HEK293 (cell line): ENCODE measurements around the gene MAP4K2.
A peak's percentile ranks its signal among the peaks of the same experiment; 100 is the strongest.

ENCODE experiments used
- CTCF ChIA-PET: fragments of 350-600 bp; formaldehyde crosslinking; extraction: SDS; loops from one replicate; lab custom pipeline; 2021; ENCODE audit warnings: antibody characterized with exemption; lab: Yijun Ruan, JAX
- POLR2A ChIA-PET: fragments of 300-600 bp; formaldehyde crosslinking; extraction: SDS; loops from one replicate; lab custom pipeline; 2020; ENCODE audit warnings: antibody characterized with exemption, inconsistent platforms; lab: Yijun Ruan, JAX
- H3K27ac ChIP-seq: fragments of 200-500 bp; sonication (Bioruptor generic); 2 replicates; pipeline ENCODE4 v1.5.1; 2014; ENCODE audit warnings: low read depth, low read length, control low read depth, inconsistent platforms; ENCODE audit errors: extremely low read depth
- H3K36me3 ChIP-seq, 2 experiments: fragments of 200-500 bp in 1 of 2; sonication (Bioruptor generic) in 1 of 2; 1 replicate in 1 of 2; 2 replicates in 1 of 2; pipeline ENCODE4 v1.5.1; 2014 to 2017; ENCODE audit warnings: inconsistent platforms in 2 of 2, low read length in 2 of 2; ENCODE audit not compliant: control insufficient read depth in 2 of 2, insufficient read depth in 1 of 2
- H3K4me1 ChIP-seq: fragments of 200-500 bp; sonication (Bioruptor generic); 2 replicates; pipeline ENCODE4 v1.5.1; 2014; ENCODE audit warnings: mild to moderate bottlenecking, low read length, inconsistent platforms; ENCODE audit not compliant: control insufficient read depth, insufficient read depth
- H3K4me3 ChIP-seq: 2 replicates; pipeline ENCODE4 v1.5.1; 2011; ENCODE audit warnings: low read depth, mild to moderate bottlenecking, control low read depth, low read length, moderate library complexity
- H3K9me3 ChIP-seq: fragments of 200-500 bp; sonication (Bioruptor generic); 2 replicates; pipeline ENCODE4 v1.5.1; 2014; ENCODE audit warnings: low read depth, low read length, inconsistent platforms; ENCODE audit not compliant: control insufficient read depth, insufficient read depth
- BCL11A ChIP-seq: fragments of 450-650 bp; formaldehyde crosslinking; IDR thresholded peaks from 2 replicates; pipeline ENCODE4 v1.5.1; 2016; ENCODE audit warnings: low read depth, missing biosample characterization, missing genetic modification characterization
- CTCF ChIP-seq: fragments of 450-650 bp; formaldehyde crosslinking; IDR thresholded peaks from 2 replicates; pipeline ENCODE4 v1.5.1; 2016; ENCODE audit warnings: missing biosample characterization, missing genetic modification characterization
- GLI2 ChIP-seq: fragments of 450-650 bp; formaldehyde crosslinking; IDR thresholded peaks from 2 replicates; pipeline ENCODE4; 2017; ENCODE audit warnings: missing biosample characterization, missing genetic modification characterization, low read depth, borderline replicate concordance
- KLF1 ChIP-seq: fragments of 450-650 bp; formaldehyde crosslinking; IDR thresholded peaks from 2 replicates; pipeline ENCODE4 v1.5.1; 2016; ENCODE audit warnings: missing biosample characterization, missing genetic modification characterization
- KLF10 ChIP-seq: fragments of 450-650 bp; IDR thresholded peaks from 2 replicates; pipeline ENCODE4 v1.5.1; 2018; ENCODE audit warnings: missing biosample characterization, mild to moderate bottlenecking, missing genetic modification characterization
- KLF16 ChIP-seq: fragments of 450-650 bp; formaldehyde crosslinking; IDR thresholded peaks from 2 replicates; pipeline ENCODE4 v1.5.1; 2017; ENCODE audit warnings: missing biosample characterization, missing genetic modification characterization
- KLF17 ChIP-seq: fragments of 450-650 bp; formaldehyde crosslinking; IDR thresholded peaks from 2 replicates; pipeline ENCODE4 v1.5.1; 2016; ENCODE audit warnings: missing biosample characterization, missing genetic modification characterization
- KLF9 ChIP-seq: fragments of 450-650 bp; formaldehyde crosslinking; IDR thresholded peaks from 2 replicates; pipeline ENCODE4 v1.5.1; 2016; ENCODE audit warnings: missing biosample characterization, missing genetic modification characterization, low read depth
- SP2 ChIP-seq: fragments of 450-650 bp; formaldehyde crosslinking; IDR thresholded peaks from 2 replicates; pipeline ENCODE4 v1.5.1; 2016; ENCODE audit warnings: missing biosample characterization, missing genetic modification characterization
- SP3 ChIP-seq: fragments of 450-650 bp; formaldehyde crosslinking; IDR thresholded peaks from 2 replicates; pipeline ENCODE4 v1.5.1; 2016; ENCODE audit warnings: missing biosample characterization, missing genetic modification characterization
- ZBTB48 ChIP-seq: fragments of 450-650 bp; formaldehyde crosslinking; IDR thresholded peaks from 2 replicates; pipeline ENCODE4 v1.5.1; 2016; ENCODE audit warnings: missing biosample characterization, missing genetic modification characterization
- ZBTB8A ChIP-seq: fragments of 450-650 bp; formaldehyde crosslinking; IDR thresholded peaks from 2 replicates; pipeline ENCODE4 v1.5.1; 2016; ENCODE audit warnings: missing biosample characterization, missing genetic modification characterization
- ZFP69B ChIP-seq: fragments of 450-650 bp; formaldehyde crosslinking; IDR thresholded peaks from 2 replicates; pipeline ENCODE4 v1.5.1; 2016; ENCODE audit warnings: missing biosample characterization, missing genetic modification characterization
- ZNF174 ChIP-seq: fragments of 450-650 bp; formaldehyde crosslinking; IDR thresholded peaks from 2 replicates; pipeline ENCODE4 v1.5.0; 2017; ENCODE audit warnings: missing biosample characterization, mild to moderate bottlenecking, missing genetic modification characterization
- ZNF394 ChIP-seq: fragments of 450-650 bp; formaldehyde crosslinking; IDR thresholded peaks from 2 replicates; pipeline ENCODE4 v1.5.1; 2016; ENCODE audit warnings: missing biosample characterization, missing genetic modification characterization, mild to moderate bottlenecking, moderate library complexity, borderline replicate concordance
- ZNF561 ChIP-seq: fragments of 450-650 bp; IDR thresholded peaks from 2 replicates; pipeline ENCODE4 v1.5.1; 2018; ENCODE audit warnings: missing biosample characterization, missing genetic modification characterization, borderline replicate concordance
- ZNF600 ChIP-seq: fragments of 450-650 bp; formaldehyde crosslinking; IDR thresholded peaks from 2 replicates; pipeline ENCODE4 v1.5.1; 2016; ENCODE audit warnings: missing biosample characterization, missing genetic modification characterization
- ZNF654 ChIP-seq: fragments of 450-650 bp; formaldehyde crosslinking; IDR thresholded peaks from 2 replicates; pipeline ENCODE4 v1.5.1; 2016; ENCODE audit warnings: low read depth, missing biosample characterization, missing genetic modification characterization
- ZNF747 ChIP-seq: fragments of 450-650 bp; formaldehyde crosslinking; IDR thresholded peaks from 2 replicates; pipeline ENCODE4 v1.5.1; 2016; ENCODE audit warnings: missing biosample characterization, missing genetic modification characterization
- ZNF768 ChIP-seq: fragments of 450-650 bp; formaldehyde crosslinking; IDR thresholded peaks from 2 replicates; pipeline ENCODE4 v1.5.1; 2018; ENCODE audit warnings: missing biosample characterization, mild to moderate bottlenecking, missing genetic modification characterization
- TF ChIP-seq, protein P1 (sequence below): fragments of 450-650 bp; formaldehyde crosslinking; IDR thresholded peaks from 2 replicates; pipeline ENCODE4 v1.5.1; 2016; ENCODE audit warnings: missing biosample characterization, missing genetic modification characterization, borderline replicate concordance
- TF ChIP-seq, protein P2 (sequence below): fragments of 450-650 bp; formaldehyde crosslinking; IDR thresholded peaks from 2 replicates; pipeline ENCODE4 v1.5.1; 2016; ENCODE audit warnings: missing biosample characterization, missing genetic modification characterization
- TF ChIP-seq, protein P3 (sequence below): fragments of 450-650 bp; formaldehyde crosslinking; IDR thresholded peaks from 2 replicates; pipeline ENCODE4 v1.5.1; 2016; ENCODE audit warnings: missing biosample characterization, missing genetic modification characterization, borderline replicate concordance

The MAP4K2 gene

DNA sequence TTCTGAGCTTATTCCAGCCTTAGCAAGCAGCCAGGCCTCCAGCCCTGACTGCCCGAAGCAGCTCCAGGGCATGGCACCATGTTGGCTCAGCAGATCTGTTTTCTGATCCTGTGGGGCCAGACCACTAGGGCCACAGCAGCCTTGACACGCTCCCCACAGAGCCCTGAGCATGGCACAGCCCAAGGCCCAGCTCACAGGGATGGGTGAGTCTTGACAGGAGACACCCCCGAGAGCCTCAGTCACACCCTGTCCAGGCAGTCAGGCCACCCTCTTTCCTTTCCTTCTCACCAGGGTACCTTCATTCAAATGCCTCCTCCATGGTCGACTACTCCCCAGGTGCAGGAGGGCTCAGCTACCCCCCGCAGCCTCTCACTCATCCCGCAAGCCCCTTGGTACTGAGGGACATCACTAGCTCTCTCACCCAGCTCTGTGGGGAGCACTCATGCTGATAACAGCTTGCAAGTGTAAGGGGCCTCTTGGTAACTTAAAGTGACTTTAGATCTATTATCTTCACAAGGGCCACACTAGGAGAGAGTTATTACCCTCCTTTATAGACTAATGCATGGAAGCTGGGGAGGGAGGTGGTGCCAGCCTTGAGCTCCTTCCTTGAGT is 45.3 kb upstream of the MAP4K2 start (continued):
- TF ChIP-seq, protein P1, sequence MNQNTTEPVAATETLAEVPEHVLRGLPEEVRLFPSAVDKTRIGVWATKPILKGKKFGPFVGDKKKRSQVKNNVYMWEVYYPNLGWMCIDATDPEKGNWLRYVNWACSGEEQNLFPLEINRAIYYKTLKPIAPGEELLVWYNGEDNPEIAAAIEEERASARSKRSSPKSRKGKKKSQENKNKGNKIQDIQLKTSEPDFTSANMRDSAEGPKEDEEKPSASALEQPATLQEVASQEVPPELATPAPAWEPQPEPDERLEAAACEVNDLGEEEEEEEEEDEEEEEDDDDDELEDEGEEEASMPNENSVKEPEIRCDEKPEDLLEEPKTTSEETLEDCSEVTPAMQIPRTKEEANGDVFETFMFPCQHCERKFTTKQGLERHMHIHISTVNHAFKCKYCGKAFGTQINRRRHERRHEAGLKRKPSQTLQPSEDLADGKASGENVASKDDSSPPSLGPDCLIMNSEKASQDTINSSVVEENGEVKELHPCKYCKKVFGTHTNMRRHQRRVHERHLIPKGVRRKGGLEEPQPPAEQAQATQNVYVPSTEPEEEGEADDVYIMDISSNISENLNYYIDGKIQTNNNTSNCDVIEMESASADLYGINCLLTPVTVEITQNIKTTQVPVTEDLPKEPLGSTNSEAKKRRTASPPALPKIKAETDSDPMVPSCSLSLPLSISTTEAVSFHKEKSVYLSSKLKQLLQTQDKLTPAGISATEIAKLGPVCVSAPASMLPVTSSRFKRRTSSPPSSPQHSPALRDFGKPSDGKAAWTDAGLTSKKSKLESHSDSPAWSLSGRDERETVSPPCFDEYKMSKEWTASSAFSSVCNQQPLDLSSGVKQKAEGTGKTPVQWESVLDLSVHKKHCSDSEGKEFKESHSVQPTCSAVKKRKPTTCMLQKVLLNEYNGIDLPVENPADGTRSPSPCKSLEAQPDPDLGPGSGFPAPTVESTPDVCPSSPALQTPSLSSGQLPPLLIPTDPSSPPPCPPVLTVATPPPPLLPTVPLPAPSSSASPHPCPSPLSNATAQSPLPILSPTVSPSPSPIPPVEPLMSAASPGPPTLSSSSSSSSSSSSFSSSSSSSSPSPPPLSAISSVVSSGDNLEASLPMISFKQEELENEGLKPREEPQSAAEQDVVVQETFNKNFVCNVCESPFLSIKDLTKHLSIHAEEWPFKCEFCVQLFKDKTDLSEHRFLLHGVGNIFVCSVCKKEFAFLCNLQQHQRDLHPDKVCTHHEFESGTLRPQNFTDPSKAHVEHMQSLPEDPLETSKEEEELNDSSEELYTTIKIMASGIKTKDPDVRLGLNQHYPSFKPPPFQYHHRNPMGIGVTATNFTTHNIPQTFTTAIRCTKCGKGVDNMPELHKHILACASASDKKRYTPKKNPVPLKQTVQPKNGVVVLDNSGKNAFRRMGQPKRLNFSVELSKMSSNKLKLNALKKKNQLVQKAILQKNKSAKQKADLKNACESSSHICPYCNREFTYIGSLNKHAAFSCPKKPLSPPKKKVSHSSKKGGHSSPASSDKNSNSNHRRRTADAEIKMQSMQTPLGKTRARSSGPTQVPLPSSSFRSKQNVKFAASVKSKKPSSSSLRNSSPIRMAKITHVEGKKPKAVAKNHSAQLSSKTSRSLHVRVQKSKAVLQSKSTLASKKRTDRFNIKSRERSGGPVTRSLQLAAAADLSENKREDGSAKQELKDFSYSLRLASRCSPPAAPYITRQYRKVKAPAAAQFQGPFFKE (tag by site-specific recombination) = no peak
- no peak for TF ChIP-seq ZNF394 (tag by site-specific recombination)
- no peak for TF ChIP-seq GLI2 (tag by site-specific recombination)

GRCh38 chr11:64846998-64847666 is 44.1 kb upstream of the MAP4K2 start:
- Histone ChIP-seq H3K9me3 (no peaks in the 10 kb centered on the region), H3K4me3 (no peak overlapping the region), H3K36me3 (no peaks in the 10 kb centered on the region), H3K27ac (no peak overlapping the region), H3K4me1 (no peaks in the 10 kb centered on the region; the same call in 1 of the 2 replicates)
- CTCF ChIA-PET = interaction anchor here (0.6 to 8.0 kb wide), 30 partner anchors 15 to 695 kb away, joined by 3 to 111 read pairs (median 4); partner anchors contain the start of genes ARL2, EHD1, SNX15 and TIGD3
- POLR2A ChIA-PET = interaction anchor here (0.9 kb wide), 1 partner anchor 46 kb away, joined by 3 read pairs; no protein-coding TSS in a partner anchor
- TF ChIP-seq ZNF768 (tag by site-specific recombination) = peak; percentile 96; the same call in 1 of the 2 replicates
- TF ChIP-seq KLF17 (tag by site-specific recombination) = peak; percentile 12; the same call in 1 of the 2 replicates
- peak; percentile 72 for TF ChIP-seq ZFP69B (tag by site-specific recombination)
- no peak for TF ChIP-seq ZNF174 (tag by site-specific recombination)
- peak; percentile 77 for TF ChIP-seq SP3 (tag by site-specific recombination)
- no peak for TF ChIP-seq ZNF561
- TF ChIP-seq ZNF654 = peak; percentile 94
- TF ChIP-seq BCL11A (tag by site-specific recombination) = no peak
- peak; percentile 54 for TF ChIP-seq ZBTB8A (tag by site-specific recombination)
- peak; percentile 89 for TF ChIP-seq CTCF (tag by site-specific recombination)
- TF ChIP-seq ZNF600 = peak; percentile 88
- peak; percentile 58; the same call in 1 of the 2 replicates for TF ChIP-seq KLF1 (tag by site-specific recombination)
- no peak for TF ChIP-seq ZNF747 (tag by site-specific recombination)
- peak; percentile 86 for TF ChIP-seq KLF10
- peak; percentile 49 for TF ChIP-seq SP2 (tag by site-specific recombination)
- TF ChIP-seq KLF16 (tag by site-specific recombination) = 0 out of 2 replicates have a peak, but pooled peaks have one; percentile 47
- peak; percentile 80 for TF ChIP-seq KLF9 (tag by site-specific recombination)
- TF ChIP-seq, protein P2, sequence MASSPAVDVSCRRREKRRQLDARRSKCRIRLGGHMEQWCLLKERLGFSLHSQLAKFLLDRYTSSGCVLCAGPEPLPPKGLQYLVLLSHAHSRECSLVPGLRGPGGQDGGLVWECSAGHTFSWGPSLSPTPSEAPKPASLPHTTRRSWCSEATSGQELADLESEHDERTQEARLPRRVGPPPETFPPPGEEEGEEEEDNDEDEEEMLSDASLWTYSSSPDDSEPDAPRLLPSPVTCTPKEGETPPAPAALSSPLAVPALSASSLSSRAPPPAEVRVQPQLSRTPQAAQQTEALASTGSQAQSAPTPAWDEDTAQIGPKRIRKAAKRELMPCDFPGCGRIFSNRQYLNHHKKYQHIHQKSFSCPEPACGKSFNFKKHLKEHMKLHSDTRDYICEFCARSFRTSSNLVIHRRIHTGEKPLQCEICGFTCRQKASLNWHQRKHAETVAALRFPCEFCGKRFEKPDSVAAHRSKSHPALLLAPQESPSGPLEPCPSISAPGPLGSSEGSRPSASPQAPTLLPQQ = peak; percentile 79; the same call in 1 of the 2 replicates
- peak; percentile 89 for TF ChIP-seq ZBTB48 (tag by site-specific recombination)
- TF ChIP-seq, protein P3, sequence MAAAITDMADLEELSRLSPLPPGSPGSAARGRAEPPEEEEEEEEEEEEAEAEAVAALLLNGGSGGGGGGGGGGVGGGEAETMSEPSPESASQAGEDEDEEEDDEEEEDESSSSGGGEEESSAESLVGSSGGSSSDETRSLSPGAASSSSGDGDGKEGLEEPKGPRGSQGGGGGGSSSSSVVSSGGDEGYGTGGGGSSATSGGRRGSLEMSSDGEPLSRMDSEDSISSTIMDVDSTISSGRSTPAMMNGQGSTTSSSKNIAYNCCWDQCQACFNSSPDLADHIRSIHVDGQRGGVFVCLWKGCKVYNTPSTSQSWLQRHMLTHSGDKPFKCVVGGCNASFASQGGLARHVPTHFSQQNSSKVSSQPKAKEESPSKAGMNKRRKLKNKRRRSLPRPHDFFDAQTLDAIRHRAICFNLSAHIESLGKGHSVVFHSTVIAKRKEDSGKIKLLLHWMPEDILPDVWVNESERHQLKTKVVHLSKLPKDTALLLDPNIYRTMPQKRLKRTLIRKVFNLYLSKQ (tag by site-specific recombination) = no peak
